Glomerular endothelial cell (primary cell): Measurements from ENCODE around the gene VSTM2B. TPM values are rescaled to one million over a fixed set of nuclear protein-coding genes. Genes with fewer than 3 reads are reported as not detected.

Source experiments
- DNase-seq: peaks from one replicate; pipeline ENCODE4 v3.0.0-alpha.2; 2011; ENCODE audit warnings: low read depth, low spot score; ENCODE audit errors: extremely low read depth
- total RNA-seq: library from RNA; depleted of rRNA; stranded (reverse); fragments of >200 nt; gene quantifications from 2 replicates; pipeline ENCODE4 v1.2.3, GENCODE V29; 2015

Gene VSTM2B
- total RNA-seq, 1 donor from 2014 or later: not detected

DNA sequence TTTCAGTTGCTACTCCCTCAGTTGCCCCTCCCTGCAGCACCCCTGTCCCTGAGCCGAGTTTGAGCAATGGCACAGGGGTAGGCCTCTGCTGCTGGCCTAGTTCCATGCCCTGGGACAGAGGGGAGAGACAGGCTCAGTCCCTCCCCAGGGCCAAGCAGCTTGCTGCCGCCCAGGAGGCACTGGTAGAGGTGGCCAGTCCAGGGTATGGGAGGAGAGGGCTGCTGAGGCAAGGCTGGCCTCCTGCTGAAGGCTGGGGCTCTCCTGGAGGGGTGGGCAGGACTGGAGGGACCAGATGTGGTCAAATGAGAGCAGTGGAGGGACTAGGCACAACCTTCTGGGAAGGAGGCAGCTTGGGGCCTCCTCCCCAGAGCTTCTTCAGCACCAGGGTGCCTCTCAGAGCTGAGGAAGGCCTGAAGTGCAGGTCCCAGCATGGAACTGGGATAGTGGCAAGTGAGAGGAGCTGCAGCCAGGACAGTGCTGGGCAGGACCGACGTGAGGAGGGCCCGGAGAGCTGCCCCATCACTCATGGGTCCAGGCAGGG is 29.8 kb upstream of the VSTM2B start:
- DNase-seq: no peak

DNA sequence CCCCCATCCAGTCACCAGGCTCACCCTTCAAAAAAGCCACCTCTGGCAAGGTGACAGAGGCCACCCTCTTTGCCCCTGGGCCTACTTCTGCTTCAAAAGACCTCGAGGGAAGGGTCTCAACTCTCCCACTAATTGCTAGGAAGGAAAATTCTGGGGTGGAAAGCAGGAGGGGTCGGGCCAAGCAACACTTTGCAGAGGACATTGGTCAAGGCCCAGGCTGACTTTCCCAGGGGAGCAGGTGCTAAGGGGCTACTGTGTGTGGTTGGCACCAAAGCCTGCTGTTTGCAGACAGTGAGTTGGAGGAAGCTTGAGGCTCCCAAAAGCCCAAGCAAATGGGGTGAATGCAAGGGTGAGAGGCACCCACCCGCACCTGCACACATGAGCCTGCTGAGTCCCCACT is 28.6 kb upstream of the VSTM2B start:
- DNase-seq: no peak

DNA sequence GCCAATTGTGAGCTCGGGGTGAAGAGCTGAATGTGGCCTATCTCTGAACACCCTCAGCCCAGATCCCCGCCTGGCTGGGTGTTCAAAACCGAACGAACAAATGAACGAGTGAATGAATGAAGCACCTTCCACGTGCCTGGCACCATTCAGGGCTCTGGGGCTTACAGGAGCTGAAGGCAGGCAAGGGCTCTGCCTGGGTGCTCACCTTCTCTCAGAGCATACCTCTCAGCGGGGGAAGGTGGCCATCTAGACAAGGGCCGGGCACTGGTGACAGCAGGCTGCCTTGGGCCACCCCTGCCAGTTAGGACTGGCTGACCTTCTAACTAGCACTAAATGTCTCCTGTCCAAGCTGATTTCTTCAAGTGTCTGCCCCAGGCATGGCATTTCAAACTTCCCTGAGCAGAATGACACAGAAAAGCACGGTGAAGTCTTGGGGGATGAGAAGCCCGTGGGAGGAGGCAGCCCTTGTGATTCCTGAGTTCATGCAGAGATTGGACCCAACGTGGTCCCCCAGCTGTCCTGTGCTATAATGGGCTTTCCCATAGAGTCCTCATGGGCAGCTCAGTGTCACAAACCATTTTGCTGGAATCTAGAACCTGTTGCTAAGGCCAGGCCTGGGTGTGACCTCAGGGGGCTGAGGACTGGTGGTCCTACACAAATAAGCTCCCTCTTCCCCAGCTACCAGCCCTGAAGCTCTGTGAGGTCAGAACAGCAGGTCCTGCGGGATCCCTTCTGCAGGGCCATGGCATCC is 27.9 kb upstream of the VSTM2B start:
- no peak for DNase-seq

DNA sequence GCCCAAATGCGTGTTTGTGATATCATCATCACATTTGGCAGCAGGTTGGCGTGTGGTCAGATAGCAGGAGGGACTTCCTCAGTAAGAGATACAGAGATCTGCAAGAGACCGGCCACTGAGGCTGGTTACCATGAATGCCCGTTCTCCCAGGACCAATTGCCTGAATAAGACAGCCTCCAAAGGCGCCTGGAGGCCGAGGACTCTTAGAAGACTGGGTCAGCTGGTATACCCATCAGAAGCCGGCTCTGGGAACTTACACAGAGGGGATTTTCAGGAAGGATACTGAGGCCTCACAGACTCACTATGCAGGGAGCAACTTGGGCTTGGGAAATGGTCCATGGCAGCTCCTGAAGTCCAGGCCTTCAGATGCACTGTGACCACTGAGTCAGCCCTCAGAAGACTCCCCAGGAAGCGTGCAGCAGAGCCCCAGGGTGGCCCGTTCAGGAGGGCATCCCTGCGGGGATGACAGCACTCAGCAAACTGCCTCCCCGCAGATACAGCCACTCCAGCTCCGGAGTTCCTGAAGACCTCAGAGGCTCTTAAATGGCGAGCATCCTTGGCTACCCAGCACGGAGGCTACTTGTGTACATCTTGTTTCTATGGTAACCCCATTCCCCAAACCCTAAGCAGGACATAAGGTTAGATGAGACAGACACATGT is 26.4 kb upstream of the VSTM2B start:
- DNase-seq: no peak

DNA sequence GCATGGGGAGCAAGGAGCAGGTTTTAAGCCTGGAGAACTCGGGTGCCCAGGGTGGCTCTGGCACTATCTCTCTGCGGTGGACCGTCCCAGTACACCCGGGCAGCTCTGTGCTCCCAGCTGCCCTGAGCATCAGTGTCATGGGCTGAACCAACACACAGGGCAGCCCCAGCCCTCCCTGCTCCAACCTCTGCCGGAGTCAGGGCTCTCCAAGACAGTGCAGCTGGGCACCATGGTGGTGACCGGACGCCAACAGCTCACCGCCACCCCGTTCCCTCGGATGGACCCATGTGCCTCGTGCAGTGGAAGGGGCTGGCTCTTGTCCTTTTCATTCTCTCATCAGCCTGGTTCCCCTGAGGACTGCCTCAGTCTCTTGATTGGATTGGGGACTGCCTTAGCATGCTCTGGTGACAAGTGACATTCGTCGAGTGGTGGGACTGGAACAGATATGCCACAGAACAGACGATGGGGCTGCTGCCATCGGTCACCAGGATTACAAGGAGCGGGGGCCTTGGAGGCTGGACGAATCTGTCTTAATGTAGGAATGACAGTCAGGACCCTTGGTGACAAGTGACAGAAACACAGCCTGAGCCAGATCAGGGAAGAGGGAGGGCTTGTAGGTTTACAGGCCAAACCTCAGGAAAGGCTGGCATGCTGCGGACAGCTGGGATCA is 25.7 kb upstream of the VSTM2B start:
- no peak for DNase-seq

DNA sequence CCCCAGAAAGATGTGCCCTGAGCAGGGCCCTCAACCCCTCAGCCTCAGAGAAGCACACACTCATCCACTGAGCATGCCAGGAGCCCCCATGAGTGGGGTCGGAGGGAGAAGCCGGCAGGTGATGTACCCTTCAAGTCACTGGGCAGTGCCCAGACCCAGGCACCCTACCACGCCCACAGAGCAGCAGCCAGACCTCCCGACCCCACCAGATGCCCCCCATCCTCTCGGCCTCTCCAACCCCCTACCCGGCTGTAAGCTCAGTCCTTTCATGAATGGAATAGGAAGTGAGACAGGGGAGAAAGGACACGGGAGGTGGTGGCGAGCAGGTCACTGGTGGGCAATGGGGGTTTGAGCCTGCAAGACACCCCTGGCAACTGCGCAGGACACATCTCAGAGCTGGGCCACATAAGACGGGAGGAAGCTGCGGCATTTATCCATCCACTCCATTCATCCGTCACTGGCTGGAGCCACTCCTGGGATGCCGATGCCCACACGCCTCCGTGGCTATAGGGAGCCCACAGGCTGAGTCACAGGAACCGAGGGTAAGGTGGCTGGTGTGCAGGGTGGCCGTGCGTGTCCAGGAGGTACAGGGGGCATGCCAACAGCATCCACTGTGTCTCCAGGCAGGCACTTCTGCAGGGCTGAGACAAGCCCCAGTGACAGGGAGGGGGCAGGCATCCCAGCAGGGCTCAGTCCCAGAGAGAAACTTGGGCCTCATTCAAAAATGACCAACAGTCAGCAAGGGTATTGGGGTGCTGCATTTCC is 23.8 kb upstream of the VSTM2B start:
- DNase-seq: no peak

DNA sequence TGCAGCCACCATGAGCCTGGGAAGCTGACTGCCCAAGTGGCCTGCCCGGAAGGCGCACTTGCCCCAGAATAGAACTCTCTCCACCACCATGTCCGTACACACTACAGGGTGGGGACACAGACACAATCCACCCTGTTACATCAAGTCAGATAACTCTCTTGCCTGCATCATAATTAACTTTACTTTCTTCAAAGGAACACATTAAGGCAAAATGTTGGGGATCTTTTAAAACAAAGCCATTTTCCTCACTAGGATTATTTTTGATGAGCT is 23.3 kb upstream of the VSTM2B start:
- no peak for DNase-seq

DNA sequence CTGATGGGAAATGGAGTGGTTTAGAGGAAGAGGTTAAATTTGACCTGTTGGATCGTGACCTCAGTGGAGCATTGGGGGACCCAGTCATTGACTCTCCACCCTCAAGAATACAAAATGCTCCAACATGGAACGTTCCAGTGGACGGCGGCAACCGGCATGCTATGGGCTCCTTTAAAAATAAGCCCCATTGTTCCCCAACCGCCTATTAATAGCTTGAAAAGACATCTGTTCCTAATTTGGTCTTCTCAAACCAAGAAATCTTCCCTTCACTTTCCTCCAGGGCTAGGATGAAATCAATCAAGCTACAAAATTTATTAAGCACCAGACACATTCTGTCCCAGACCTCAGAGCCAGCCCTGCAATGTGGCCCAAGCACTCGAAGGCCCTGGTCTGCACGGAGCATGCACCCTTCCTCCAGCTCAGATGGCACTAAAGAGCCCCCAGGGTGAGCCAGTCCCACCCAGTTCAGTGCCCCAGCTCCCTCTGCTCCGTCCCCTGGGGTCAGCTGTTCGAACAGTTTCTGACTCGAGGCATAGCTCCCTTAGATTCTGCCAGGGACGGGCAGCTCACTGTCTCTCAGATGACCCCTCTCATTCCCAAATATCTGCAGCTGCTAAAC is 22.5 kb upstream of the VSTM2B start:
- DNase-seq: no peak

DNA sequence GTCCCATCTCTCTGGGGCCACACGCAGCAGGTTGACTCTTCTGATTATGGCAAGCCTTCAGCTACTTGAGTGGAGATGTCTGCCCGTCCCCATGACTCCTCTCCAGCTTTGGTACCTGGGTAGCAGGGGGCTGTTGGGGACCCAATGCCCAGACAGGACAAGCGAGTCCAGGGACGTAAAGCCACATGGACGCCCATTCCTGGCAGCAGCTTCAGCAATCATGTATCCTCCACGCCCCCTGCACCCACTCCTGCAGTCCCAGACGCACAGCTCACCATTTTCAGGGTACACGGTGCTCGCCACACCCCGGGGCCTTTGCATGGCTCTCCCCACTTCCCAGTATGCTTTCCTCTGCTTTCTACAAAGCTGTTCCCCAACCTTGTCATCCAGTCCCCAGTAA is 22.0 kb upstream of the VSTM2B start:
- no peak for DNase-seq

DNA sequence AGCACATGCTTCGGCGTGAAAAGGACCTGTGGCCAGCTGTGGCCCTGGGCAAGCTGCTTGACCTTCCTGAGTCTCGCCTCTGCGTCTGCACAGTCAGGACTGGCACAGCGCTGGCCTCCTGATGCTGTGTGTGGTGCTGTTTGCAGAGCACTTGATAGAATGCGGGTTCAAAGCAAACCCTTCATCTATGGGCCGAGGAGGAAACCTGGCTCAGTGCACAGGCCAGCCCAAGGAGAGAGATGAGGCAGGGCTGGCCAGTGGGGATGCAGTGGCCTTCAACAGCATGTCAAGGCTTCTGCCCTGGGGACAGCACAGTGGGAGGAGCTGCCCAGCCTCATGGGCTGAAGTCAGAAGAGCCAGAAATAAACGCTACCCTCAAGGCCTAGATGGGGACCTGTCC is 21.3 kb upstream of the VSTM2B start:
- no peak for DNase-seq

DNA sequence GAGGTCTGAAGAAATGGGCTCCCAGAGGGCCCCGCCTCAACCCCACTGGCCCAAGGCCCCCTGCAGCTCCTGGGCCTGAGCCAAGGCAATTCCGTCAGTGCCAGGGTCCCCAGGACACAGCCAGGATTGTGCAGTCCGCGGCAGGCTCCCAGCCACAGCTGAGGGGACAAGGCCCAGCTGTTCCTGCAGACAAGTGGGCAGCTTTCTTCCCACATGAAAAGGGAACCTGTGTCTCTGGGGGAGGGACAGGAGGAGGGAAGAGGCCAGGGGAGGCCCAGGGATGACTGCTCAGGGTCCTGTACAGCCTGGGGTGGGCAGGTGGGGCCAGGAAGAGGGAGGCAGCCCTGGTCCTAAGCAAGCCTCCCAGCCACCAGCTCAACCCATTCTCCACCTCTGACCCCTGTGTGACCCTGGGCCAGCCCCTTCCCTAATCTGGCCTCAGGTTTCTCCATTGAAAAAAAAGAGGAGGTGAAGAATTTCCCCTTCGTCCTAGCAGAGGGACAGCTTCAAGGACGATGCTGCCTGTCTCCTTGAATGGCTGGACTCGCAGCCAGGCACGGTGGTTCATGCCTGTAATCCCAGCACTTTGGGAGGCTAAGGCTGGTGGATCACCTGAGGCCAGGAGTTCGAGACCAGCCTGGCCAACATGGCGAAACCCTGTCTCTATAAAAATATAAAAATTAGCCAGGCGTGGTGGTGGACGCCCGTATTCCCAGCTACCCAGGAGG is 20.5 kb upstream of the VSTM2B start:
- DNase-seq: no peak

DNA sequence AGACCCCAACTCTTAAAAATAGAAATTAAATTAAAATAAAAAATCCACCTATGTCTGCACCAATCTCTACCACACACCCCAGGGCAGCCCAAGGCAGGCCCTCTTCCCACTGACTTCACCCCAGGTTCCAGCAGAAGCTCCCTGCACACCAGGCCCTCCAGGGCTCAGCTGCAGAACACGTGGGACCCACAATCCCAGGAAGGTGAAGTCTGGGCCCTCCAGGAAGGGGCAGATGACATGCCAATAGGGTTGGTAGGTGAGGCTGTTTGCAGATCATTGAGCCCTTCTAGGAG is 19.2 kb upstream of the VSTM2B start:
- DNase-seq: no peak

DNA sequence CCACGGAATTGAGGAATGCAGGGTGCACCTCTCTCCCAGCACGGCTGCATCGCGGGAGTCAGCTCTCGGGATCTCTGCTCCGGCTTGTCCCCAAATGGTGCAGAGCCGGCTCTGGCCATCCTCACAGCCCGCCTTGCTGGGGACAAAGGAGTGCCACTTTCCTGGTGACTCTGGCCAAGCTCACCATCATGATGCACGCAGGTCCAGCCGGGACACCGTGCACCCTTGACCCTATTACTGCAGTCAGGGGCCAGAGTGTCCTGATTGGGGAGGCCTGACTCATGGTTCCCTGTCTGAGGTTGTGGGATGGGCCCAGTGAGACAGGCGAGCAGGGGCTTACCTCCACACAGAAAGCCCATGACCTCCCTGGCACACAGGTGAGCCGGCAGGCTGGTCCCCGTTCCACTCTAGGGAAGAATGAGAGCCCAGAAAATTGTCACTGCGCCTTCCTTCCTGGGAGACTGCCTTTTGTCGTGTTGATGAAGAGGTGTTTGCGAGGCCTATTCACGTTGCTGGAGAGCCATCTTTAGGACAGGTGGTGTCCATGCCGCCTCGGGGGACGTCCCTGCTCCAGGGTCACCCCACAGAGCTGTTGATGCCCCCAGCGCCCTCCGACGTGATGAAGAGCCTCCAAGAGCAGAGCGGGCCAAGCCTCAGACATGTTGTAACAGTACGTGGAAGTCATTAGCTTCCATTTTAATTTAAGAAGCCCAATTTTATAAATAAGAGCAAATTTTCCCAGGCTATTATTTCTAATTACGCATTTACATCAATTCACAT is 18.5 kb upstream of the VSTM2B start:
- DNase-seq: no peak

DNA sequence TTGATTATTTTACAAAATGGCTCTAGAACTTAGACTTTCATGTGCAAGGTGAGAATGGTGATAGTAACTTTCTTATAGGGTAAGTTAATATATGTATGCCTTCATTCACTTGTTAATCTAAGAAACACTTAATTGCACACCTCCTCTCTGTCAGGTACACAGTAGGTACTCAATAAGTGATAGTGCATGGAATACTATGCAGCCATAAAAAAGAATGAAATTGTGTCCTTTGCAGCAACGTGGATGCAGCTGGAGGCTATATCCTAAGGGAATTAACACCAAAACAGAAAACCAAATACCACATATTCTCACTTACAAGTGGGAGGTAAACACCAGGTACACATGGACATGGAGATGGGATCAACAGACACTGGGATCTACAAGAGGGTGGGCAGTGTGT is 17.6 kb upstream of the VSTM2B start:
- DNase-seq: no peak

DNA sequence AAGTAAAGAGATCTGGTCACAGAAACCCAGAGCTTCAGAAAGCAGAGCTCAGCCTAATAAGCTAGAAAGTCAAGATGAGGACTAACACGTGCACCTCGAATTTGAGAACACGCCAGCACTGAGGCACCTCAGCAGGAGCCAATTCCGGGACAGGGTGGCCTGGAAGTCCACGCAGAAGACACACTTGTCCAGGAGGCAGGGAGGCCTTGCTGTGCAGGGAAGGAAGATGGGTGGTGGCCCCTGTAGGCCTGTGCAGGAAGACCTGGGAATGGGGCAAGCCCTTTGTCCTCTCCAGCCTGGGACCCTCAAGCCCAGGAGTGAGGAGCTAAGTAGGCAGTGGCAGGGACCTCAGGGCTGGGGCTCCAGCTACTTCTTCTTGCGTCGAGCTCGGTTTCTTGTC is 16.3 kb upstream of the VSTM2B start:
- no peak for DNase-seq

DNA sequence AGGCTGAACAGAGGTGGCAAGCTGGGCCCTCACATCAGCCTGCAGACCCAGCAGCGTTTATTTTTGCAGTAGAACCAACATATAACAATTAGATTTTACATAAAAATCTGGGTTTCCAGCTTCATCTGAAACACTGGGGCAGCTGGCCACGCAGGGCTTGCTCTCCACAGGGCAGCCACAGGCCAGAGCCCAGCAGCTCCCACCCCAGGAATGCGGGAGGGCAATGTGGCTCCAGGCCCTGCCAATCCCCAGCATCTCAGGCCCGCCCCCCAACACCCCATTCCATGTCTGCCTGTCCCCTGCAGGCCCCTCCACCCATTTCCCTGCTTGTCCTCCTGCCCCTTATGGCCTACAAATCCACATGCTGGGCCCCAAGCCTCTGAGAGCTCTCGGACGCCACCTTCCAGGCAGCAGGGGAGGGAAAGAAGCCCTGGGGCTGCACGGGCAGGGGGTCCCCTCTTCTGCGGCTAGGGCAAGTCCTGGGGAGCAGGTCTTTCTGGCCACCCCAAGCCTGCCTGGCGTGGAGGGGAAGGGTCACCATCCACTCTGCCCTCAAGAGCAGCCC is 15.0 kb upstream of the VSTM2B start:
- no peak for DNase-seq

DNA sequence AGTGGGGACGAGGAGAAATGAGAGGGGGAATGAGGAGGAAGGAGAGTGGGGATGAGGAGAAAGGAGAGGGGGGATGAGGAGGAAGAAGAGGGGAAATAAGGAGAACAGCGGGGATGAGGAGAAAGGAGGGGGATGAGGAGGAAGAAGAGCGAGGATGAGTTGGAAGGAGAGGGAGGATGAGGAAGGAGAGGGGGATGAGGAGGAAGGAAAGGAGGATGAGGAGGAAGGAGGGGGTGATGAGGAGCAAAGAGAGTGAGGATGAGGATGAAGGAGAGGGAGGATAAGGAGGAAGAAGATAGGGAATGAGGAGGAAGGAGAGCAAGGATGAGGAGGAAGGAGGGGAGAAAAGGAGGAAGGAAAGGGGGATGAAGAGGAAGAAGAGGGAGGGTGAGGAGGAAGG is 14.0 kb upstream of the VSTM2B start:
- DNase-seq: no peak

DNA sequence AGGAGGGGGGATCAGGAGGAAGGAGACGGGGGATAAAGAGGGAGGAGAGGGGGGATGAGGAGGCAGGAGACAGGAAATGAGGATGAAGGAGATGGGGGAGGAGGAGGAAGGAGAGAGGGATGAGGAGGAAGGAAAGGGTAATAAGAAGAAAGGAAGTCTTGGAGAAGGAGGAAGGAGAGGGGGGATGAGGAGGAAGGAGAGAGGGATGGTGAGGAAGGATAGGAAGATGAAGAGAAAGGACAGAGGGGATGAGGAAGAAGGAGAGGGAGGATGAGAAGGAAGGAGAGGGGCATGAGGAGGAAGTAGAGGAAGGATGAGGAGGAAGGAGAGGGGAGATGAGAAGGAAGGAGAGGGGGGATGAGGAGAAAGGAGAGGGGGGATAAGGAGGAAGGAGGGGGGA is 13.0 kb upstream of the VSTM2B start:
- DNase-seq: no peak

DNA sequence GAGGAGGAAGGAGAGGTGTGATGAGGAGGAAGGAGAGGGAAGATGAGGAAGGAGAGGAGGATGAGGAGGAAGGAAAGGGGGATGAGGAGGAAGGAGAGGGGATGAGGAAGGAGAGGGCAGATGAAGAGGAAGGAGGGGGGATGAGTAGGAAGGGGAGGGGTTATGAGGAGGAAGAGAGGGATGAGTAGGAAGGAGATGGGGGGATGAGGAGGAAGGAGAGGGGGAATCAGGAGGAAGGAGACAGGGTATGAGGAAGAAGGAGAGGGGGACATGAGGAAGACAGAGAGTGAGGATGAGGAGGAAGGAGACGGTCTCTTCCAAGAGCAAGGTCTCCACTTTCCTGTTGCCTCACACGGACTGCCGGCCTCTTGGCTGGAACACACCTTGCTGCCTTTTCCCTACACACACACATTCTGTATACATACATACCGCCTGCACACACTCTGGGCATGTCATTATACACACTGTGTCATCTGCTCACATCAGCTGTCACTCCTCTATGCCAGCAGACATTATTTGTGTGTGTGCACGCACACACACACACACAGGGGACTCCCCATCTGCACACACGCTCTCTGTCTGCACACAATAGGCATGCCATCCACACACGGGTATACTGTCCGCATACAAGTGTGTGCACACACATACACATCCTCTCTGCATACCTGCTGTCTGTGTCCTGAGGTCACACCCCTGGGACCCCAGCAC is 11.1 kb upstream of the VSTM2B start:
- no peak for DNase-seq
